Muscle of leg (tissue), 11 donors: ENCODE data around the gene SMIM11. TPM values are rescaled to one million over a fixed set of nuclear protein-coding genes. Genes with fewer than 3 reads are reported as not detected.
"Not testable (repeated sequence)": the region's sequence is repeated elsewhere in the genome, so short reads cannot be mapped to it uniquely, and the experiment has no call there.

Experiments
- DNase-seq: peaks from one replicate; pipeline ENCODE4 v3.0.0; 2013
- H3K27ac ChIP-seq: one replicate; pipeline ENCODE4 v1.5.1; 2013; ENCODE audit warnings: mild to moderate bottlenecking, low read length, control low read depth
- H3K27me3 ChIP-seq: one replicate; pipeline ENCODE4 v1.6.1; 2013; ENCODE audit warnings: low read length; ENCODE audit not compliant: control insufficient read depth, insufficient read depth
- H3K36me3 ChIP-seq: one replicate; pipeline ENCODE4 v1.6.1; 2013; ENCODE audit warnings: low read length; ENCODE audit not compliant: control insufficient read depth, insufficient read depth
- H3K4me1 ChIP-seq: one replicate; pipeline ENCODE4 v1.6.1; 2013; ENCODE audit warnings: low read length; ENCODE audit not compliant: control insufficient read depth, insufficient read depth
- H3K4me3 ChIP-seq: one replicate; pipeline ENCODE4 v1.5.1; 2013; ENCODE audit warnings: low read length, control low read depth
- H3K9me3 ChIP-seq: replicated peaks from 2 replicates; pipeline ENCODE4 v1.6.1; 2013; ENCODE audit warnings: low read depth, low read length; ENCODE audit not compliant: control insufficient read depth
- WGBS: methylation state at CpG from one replicate; pipeline ENCODE4 v1.1.5; 2013; ENCODE audit warnings: missing lambda C conversion rate; ENCODE audit not compliant: insufficient coverage; 5-methylcytosine and 5-hydroxymethylcytosine counted together
- polyA plus RNA-seq, 8 donors: library from polyadenylated mRNA; unstranded; fragments of 120-200 nt; gene quantifications; one replicate each; pipeline versions ENCODE4 v1.2.1 to v1.2.3, GENCODE V29; 2013; ENCODE audit warnings: inconsistent platforms in 1 of 8, low replicate concordance in 1 of 8; ENCODE audit not compliant: insufficient read length in 8 of 8, insufficient read depth in 1 of 8
- total RNA-seq: library from RNA; stranded (reverse); fragments of 120-200 nt; gene quantifications from one replicate; pipeline ENCODE4 v1.2.4, GENCODE V29; 2013

The SMIM11 gene
- total and polyA plus RNA-seq, 9 donors: 0.71 to 18.8 (median 3.3) TPM

DNA sequence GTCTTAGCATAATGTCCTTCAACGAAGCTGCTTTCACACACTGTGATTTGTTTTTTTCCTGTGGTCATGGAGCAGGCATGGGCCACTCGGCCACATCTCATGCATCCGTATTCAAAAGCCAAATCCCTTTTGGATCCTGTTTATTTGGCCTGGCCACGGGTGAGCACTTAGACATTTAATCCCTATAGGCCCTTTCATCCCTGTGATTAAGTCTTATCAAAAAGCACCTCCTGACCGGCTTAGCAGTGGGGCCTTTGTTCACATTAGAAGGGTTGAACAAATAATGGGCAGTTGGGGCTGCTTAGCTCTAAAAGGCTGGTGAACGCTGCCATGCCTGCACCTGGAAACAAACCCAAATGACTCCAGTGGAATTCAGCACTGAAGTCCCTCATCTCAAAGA, 9.5 kb upstream of the SMIM11 start:
- 100% methylated on average over 3 of the region's 6 CpGs for WGBS
- Histone ChIP-seq H3K4me1 (no peaks in the 10 kb centered on the region), H3K27ac (no peak overlapping the region), H3K9me3 (no peaks in the 10 kb centered on the region), H3K27me3 (no peaks in the 10 kb centered on the region), H3K36me3 (no peaks in the 10 kb centered on the region), H3K4me3 (no peak overlapping the region)
- no peak for DNase-seq

GRCh38 chr21:34367320-34367935, 7.9 kb upstream of the SMIM11 start:
- Histone ChIP-seq H3K27me3 (no peaks in the 10 kb centered on the region), H3K4me1 (no peaks in the 10 kb centered on the region), H3K9me3 (no peaks in the 10 kb centered on the region), H3K36me3 (no peaks in the 10 kb centered on the region), H3K4me3 (no peak overlapping the region), H3K27ac (no peak overlapping the region)
- WGBS: 72% methylated on average over 3 of the region's 3 CpGs
- peak; percentile 68 for DNase-seq

- Histone ChIP-seq H3K4me1 (no peaks in the 10 kb centered on the region), H3K36me3 (no peaks in the 10 kb centered on the region), H3K27me3 (no peaks in the 10 kb centered on the region), H3K9me3 (no peaks in the 10 kb centered on the region), H3K27ac (no peak overlapping the region), H3K4me3 (no peak overlapping the region)
- no peak for DNase-seq
- WGBS: no CpG with 5 or more reads among the region's 1 CpG
These were observed 5.6 kb upstream of the SMIM11 start for GRCh38 chr21:34369741-34370140.

- 94% methylated on average over 2 of the region's 5 CpGs for WGBS
- Histone ChIP-seq H3K27me3 (no peaks in the 10 kb centered on the region), H3K4me3 (no peak overlapping the region), H3K36me3 (no peaks in the 10 kb centered on the region), H3K9me3 (no peaks in the 10 kb centered on the region), H3K4me1 (no peaks in the 10 kb centered on the region), H3K27ac (no peak overlapping the region)
- no peak for DNase-seq
These were observed 3.0 kb upstream of the SMIM11 start for GRCh38 chr21:34372321-34372720.

GRCh38 chr21:34374462-34374861, 845 bp upstream of the SMIM11 start:
- H3K27me3 ChIP-seq, H3K4me1 ChIP-seq, H3K9me3 ChIP-seq, DNase-seq, H3K27ac ChIP-seq, H3K4me3 ChIP-seq, H3K36me3 ChIP-seq: not testable (repeated sequence)
- WGBS: no CpG with 5 or more reads among the region's 8 CpGs

DNA sequence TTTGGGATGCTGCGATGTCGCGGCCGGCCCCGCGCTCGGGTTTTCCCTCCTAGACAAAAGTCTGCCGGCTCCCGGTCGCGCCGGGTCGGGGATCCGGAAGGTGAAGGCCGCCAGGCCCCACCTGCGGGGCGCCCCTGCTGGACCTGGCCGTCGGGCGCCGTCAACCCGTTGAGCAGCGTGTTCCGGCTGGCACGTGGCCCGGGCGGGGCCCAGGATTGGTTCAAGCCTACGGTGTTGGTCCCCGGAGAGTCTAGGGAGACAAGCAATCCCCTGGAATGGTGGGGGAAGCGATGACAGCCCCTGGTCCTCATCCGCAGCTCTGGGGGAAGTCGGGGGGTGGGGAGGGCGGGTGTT, 289 bp downstream of the SMIM11 start:
- WGBS: no CpG with 5 or more reads among the region's 33 CpGs
- not testable (repeated sequence) for H3K9me3 ChIP-seq, DNase-seq, H3K27me3 ChIP-seq, H3K36me3 ChIP-seq, H3K4me3 ChIP-seq, H3K27ac ChIP-seq, H3K4me1 ChIP-seq

DNA sequence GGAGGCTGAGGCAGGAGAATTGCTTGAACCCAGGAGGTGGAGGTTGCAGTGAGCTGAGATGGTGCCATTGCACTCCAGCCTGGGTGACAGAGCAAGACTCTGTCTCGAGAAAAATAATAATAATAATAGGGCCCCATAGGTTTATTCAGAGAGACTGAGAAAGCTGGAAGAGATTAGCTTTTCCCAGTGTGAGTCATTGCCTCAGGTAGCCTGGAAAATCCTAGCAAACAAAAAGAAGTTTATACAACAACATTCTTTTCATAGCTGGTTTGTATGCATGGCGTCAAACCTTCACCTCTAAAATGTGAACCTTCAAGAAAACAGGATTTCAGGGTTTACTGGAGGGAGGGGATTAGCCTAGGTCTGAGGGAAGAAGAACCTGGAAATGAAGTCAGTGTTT, 7.8 kb downstream of the SMIM11 start:
- no CpG with 5 or more reads among the region's 2 CpGs for WGBS
- H3K9me3 ChIP-seq, DNase-seq, H3K4me1 ChIP-seq, H3K36me3 ChIP-seq, H3K27me3 ChIP-seq, H3K4me3 ChIP-seq, H3K27ac ChIP-seq: not testable (repeated sequence)

GRCh38 chr21:34383724-34384415, 8.6 kb downstream of the SMIM11 start:
- not testable (repeated sequence) for H3K4me3 ChIP-seq, H3K4me1 ChIP-seq
- WGBS: no CpG with 5 or more reads among the region's 14 CpGs

GRCh38 chr21:34400522-34400921, 25.2 kb downstream of the SMIM11 start:
- H3K27me3 ChIP-seq, H3K27ac ChIP-seq, H3K4me1 ChIP-seq, H3K4me3 ChIP-seq, H3K36me3 ChIP-seq, H3K9me3 ChIP-seq, DNase-seq: not testable (repeated sequence)
- no CpG with 5 or more reads among the region's 5 CpGs for WGBS

More at GRCh38 chr21:34383724-34384415, 8.6 kb downstream of the SMIM11 start:
- H3K36me3 ChIP-seq, H3K9me3 ChIP-seq, H3K27me3 ChIP-seq, H3K27ac ChIP-seq, DNase-seq: not testable (repeated sequence)

DNA sequence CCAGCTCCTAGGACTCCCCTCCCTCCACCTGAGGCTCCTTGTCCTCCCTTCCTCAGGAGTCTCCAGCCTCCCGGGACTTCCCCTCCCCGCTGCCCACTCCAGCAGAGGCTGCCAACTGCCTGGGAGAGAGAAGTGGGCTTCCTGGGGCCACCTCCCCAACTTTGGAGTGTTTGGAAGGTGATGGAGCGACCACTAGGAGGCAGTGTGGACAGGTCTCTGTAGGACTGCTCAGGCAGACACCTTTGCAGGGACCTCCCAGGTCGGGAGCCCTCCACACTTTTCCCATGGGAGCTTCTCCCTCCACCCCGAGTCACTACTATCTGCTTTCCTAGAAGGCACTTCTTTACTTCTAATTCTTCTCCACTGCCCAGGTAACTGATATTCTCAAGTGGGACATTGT, 29.4 kb downstream of the SMIM11 start:
- not testable (repeated sequence) for H3K4me1 ChIP-seq, DNase-seq, H3K27ac ChIP-seq, H3K27me3 ChIP-seq, H3K4me3 ChIP-seq, H3K9me3 ChIP-seq, H3K36me3 ChIP-seq
- WGBS: no CpG with 5 or more reads among the region's 5 CpGs

GRCh38 chr21:34405686-34406085, 30.4 kb downstream of the SMIM11 start:
- DNase-seq, H3K4me1 ChIP-seq, H3K4me3 ChIP-seq, H3K9me3 ChIP-seq, H3K36me3 ChIP-seq, H3K27me3 ChIP-seq, H3K27ac ChIP-seq: not testable (repeated sequence)
- no CpG with 5 or more reads among the region's 2 CpGs for WGBS
